MG63 (cell line): ENCODE measurements around the gene PRC1. TPM values are rescaled to one million over a fixed set of nuclear protein-coding genes. Genes with fewer than 3 reads are reported as not detected.
A peak's percentile ranks its signal among the peaks of the same experiment; 100 is the strongest.

Experiments used
- DNase-seq: peaks from one replicate; pipeline ENCODE4 v3.0.0-alpha.2; 2020
- H3K27me3 ChIP-seq: fragments of 250-450 bp; sonication (Bioruptor Pico); 2 replicates; pipeline ENCODE4 v1.5.1; 2020; ENCODE audit warnings: mild to moderate bottlenecking, moderate library complexity
- H3K36me3 ChIP-seq: fragments of 250-450 bp; sonication (Bioruptor Pico); 2 replicates; pipeline ENCODE4 v1.5.1; 2020; ENCODE audit warnings: mild to moderate bottlenecking, moderate library complexity
- H3K4me3 ChIP-seq: fragments of 250-450 bp; sonication (Bioruptor Pico); 2 replicates; pipeline ENCODE4 v1.5.1; 2020; ENCODE audit warnings: mild to moderate bottlenecking, moderate library complexity
- H3K9me3 ChIP-seq: fragments of 250-450 bp; sonication (Bioruptor Pico); 2 replicates; pipeline ENCODE4 v1.5.1; 2020; ENCODE audit warnings: mild to moderate bottlenecking, moderate library complexity
- total RNA-seq: library from RNA; depleted of rRNA; stranded (reverse); fragments of >200 nt; shearing (Covaris generic); gene quantifications from 2 replicates; pipeline ENCODE4 v1.2.3, GENCODE V29; 2014; ENCODE audit warnings: low replicate concordance

The PRC1 gene
- total RNA-seq, 1 experiment from 2014 or later, result 268 TPM

DNA sequence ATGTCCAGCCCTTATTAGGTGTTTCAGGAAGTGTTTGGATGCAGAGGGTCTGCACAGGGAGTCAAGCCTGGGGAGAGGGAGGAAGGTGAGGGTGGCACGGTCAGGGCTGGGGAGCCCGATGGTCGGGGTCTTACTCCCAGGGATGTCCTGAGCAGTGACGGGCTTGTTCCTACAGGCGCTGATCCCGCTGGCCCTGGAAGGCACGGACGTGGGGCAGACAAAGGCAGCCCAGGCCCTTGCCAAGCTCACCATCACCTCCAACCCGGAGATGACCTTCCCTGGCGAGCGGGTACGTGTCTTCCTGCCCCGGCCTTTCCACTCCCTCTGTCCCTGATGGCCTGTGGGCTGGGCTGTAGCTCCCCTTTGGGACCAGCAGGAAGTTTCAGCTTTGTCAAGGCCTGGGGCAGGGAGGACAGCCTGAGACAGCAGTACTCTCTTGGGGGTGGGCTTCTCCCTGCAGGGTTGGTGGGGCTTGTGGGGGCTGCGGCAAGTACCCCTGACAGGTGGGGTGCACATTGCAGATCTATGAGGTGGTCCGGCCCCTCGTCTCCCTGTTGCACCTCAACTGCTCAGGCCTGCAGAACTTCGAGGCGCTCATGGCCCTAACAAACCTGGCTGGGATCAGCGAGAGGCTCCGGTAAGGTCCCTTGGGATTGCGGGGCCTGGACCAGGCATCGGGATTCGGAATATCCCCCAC lies 44.2 kb downstream of the PRC1 start:
- no peak overlapping the region for H3K4me3 ChIP-seq
- no peaks in the 10 kb centered on the region for H3K9me3 ChIP-seq
- DNase-seq, result no peak
- peaks cover 74% of the 10 kb centered on the region for H3K36me3 ChIP-seq
- no peaks in the 10 kb centered on the region for H3K27me3 ChIP-seq

GRCh38 chr15:90948506-90948905 lies 45.8 kb downstream of the PRC1 start:
- DNase-seq, result no peak
- Histone ChIP-seq H3K27me3 (no peaks in the 10 kb centered on the region), H3K36me3 (peaks cover 77% of the 10 kb centered on the region), H3K4me3 (no peak overlapping the region), H3K9me3 (no peaks in the 10 kb centered on the region)

- Histone ChIP-seq H3K36me3 (peaks cover 72% of the 10 kb centered on the region), H3K9me3 (no peaks in the 10 kb centered on the region), H3K4me3 (no peak overlapping the region), H3K27me3 (no peaks in the 10 kb centered on the region)
- DNase-seq, result no peak
These were observed 46.6 kb downstream of the PRC1 start for GRCh38 chr15:90947577-90948357.

DNA sequence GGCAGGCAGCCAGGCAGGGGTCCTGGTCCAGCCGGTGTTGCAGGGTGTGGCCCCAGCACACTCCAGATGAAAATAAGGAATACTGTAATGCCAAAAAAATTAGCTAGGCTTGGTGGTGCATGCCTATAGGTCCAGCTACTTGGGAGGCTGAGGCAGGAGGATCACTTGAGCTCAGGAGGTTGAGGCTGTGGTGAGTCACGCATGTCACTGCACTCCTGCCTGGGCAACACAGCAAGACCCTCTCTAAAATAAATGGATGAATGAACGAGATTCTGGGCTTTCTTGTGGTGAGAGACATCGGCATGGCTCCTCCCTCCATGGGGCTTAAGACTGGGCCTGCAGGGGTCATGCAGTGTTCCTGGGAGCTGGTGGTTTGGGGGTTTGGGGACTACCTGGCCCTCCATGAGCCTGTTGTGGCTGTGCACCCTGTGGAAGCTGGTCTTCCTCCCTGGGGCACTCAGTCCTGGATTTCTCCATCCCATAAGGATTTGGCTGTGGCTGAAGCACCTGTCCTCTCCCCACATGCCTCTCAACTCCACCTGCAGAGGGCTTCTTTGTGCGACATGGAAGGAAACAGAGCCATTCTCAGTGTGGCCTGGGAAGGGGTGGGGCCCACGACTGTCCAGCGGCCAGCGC lies 47.3 kb downstream of the PRC1 start:
- Histone ChIP-seq H3K9me3 (no peaks in the 10 kb centered on the region), H3K27me3 (no peaks in the 10 kb centered on the region), H3K4me3 (no peak overlapping the region), H3K36me3 (peaks cover 72% of the 10 kb centered on the region)
- DNase-seq, result no peak

DNA sequence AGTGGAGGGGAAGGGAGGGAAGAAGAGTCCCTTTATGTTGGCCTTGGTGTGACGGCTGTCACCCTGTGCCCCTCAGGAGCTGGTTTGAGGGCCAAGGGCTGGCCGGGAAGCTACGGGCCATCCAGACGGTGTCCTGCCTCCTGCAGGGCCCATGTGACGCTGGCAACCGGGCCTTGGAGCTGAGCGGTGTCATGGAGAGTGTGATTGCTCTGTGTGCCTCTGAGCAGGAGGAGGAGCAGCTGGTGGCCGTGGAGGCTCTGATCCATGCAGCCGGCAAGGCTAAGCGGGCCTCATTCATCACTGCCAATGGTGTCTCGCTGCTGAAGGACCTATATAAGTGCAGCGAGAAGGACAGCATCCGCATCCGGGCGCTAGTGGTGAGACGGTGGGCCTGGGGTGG lies 47.8 kb downstream of the PRC1 start:
- Histone ChIP-seq H3K27me3 (no peaks in the 10 kb centered on the region), H3K4me3 (no peak overlapping the region), H3K36me3 (peaks cover 69% of the 10 kb centered on the region), H3K9me3 (no peaks in the 10 kb centered on the region)
- no peak for DNase-seq

- DNase-seq, result no peak
- no peak overlapping the region for H3K4me3 ChIP-seq
- H3K36me3 ChIP-seq, result peaks cover 69% of the 10 kb centered on the region
- no peaks in the 10 kb centered on the region for H3K9me3 ChIP-seq
- no peaks in the 10 kb centered on the region for H3K27me3 ChIP-seq
These were observed 49.2 kb downstream of the PRC1 start for GRCh38 chr15:90945091-90945490.

DNA sequence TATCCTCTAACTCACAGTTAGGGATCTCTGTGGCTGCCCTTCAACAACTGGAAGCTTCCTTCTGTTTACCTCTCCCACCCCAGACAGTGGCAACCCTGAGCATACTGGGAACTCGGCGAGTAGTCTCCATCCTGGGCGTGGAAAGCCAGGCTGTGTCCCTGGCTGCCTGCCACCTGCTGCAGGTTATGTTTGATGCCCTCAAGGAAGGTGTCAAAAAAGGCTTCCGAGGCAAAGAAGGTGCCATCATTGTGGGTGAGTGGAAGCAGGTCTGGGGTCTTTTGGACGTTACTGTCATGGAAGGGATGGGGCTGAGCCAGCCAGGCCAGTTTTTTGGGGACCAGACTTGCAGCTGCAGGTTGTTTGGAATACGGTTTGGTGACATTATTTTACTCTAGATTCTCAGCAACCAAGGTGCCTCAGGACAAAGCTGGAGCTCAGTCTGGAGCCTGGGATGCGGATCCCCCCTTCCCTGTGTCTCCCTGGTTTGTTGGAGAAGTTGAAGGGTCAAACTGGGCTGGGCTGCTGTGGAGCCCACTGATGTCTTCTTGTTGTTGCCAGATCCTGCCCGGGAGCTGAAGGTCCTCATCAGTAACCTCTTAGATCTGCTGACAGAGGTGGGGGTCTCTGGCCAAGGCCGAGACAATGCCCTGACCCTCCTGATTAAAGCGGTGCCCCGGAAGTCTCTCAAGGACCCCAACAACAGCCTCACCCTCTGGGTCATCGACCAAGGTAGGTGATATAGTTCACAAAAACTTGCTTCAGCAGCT lies 51.8 kb downstream of the PRC1 start:
- Histone ChIP-seq H3K27me3 (no peaks in the 10 kb centered on the region), H3K4me3 (no peak overlapping the region), H3K36me3 (peaks cover 70% of the 10 kb centered on the region), H3K9me3 (no peaks in the 10 kb centered on the region)
- DNase-seq, result no peak

GRCh38 chr15:90941038-90941437 lies 53.3 kb downstream of the PRC1 start:
- Histone ChIP-seq H3K4me3 (no peak overlapping the region), H3K36me3 (peaks cover 71% of the 10 kb centered on the region), H3K9me3 (no peaks in the 10 kb centered on the region), H3K27me3 (no peaks in the 10 kb centered on the region)
- no peak for DNase-seq

- H3K27me3 ChIP-seq, result no peaks in the 10 kb centered on the region
- H3K36me3 ChIP-seq, result peaks cover 59% of the 10 kb centered on the region
- H3K9me3 ChIP-seq, result no peaks in the 10 kb centered on the region
- no peak overlapping the region for H3K4me3 ChIP-seq
- DNase-seq, result no peak
These were observed 54.6 kb downstream of the PRC1 start for GRCh38 chr15:90939756-90940155.

DNA sequence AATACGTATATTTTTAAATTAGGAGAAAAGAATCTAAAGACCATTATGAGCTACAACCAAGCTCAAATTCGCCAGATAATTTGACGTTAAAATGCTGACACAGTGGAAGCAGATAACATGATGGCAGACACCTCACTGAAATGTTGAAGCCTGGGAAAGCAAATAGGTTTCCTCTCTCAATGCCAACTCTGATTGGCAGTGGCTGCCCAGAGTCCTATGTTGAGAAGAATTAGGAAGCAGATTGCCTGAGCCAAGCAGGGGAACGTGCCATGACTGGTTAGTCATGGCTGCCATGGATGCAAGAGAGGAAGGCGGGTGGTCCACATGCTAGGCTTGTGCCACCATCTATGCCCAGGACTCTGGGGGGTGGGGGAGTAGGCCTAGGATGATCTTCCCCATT lies 56.1 kb downstream of the PRC1 start:
- no peak overlapping the region for H3K4me3 ChIP-seq
- no peaks in the 10 kb centered on the region for H3K27me3 ChIP-seq
- DNase-seq, result no peak
- H3K36me3 ChIP-seq, result peaks cover 54% of the 10 kb centered on the region
- no peaks in the 10 kb centered on the region for H3K9me3 ChIP-seq

- Histone ChIP-seq H3K27me3 (no peaks in the 10 kb centered on the region), H3K36me3 (peaks cover 48% of the 10 kb centered on the region), H3K9me3 (no peaks in the 10 kb centered on the region), H3K4me3 (no peak overlapping the region)
- DNase-seq, result no peak
These were observed 57.5 kb downstream of the PRC1 start for GRCh38 chr15:90936823-90937222.

DNA sequence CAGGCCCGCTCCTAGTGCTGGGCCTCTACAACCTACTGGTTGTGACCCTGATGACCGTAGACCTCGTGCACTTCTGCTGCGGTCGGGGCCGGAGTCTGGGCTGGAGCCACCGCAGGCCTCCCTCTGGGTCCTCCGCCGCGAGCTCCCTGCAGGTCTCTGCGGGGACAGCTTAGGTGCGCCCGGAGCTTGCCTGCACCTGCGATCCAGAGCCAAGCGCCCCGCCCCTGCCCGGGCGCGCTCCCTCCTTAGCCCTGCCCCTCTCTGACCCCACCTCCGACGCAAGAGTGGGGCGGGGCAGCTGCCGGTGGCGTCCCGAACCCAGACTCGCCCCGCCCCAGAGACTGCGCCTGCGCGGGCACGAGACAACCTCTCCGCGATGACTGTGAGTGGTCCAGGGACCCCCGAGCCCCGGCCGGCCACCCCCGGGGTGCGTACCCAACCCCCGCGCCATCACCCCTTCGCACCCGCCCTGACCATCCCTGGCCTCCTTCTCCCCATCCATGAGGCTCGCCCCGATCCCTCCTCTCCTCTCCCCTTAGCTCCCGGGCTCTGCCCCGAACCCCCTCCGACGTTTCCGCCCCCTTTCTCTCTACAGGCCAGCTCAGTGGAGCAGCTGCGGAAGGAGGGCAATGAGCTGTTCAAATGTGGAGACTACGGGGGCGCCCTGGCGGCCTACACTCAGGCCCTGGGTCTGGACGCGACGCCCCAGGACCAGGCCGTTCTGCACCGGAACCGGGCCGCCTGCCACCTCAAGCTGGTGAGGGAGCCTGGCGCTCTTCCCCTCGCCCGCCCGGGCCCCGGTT lies 59.2 kb downstream of the PRC1 start, which contains the start of gene UNC45A:
Gene UNC45A, plus strand, starts transcription at position 337 of the 803 bp plus-strand sequence. Its CDS starts 40 bp downstream, at position 377.
- H3K9me3 ChIP-seq, result no peaks in the 10 kb centered on the region
- no peaks in the 10 kb centered on the region for H3K27me3 ChIP-seq
- peak; percentile 88 for DNase-seq
- H3K4me3 ChIP-seq, result peak within 1 kb of the TSS; percentile 75
- H3K36me3 ChIP-seq, result peaks cover 38% of the 10 kb centered on the region

GRCh38 chr15:90934256-90934948 lies 59.9 kb downstream of the PRC1 start:
- no peaks in the 10 kb centered on the region for H3K9me3 ChIP-seq
- no peaks in the 10 kb centered on the region for H3K27me3 ChIP-seq
- peaks cover 30% of the 10 kb centered on the region for H3K36me3 ChIP-seq
- DNase-seq, result peak; percentile 81
- peak overlapping the region; percentile 75 for H3K4me3 ChIP-seq

DNA sequence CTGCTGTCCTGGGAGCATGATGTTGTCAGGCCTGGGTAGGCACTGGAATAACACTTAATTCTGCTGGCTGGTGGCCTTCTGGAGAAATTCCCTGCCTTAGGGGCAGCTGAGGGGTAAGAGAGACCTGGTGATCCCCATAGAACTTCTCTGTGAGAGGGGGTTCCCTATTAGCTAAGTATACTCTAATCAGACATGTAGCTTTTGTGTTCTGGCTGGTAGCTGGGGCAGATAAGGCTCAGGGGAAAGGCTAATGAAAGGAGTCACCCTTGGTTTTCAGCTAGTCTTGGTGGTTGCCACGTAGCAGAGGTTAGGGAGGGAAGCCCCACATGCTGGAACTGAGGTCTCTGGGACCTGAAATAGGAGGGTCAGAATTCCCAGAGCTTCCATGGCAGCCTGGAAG lies 61.0 kb downstream of the PRC1 start:
- Histone ChIP-seq H3K4me3 (no peak overlapping the region), H3K9me3 (no peaks in the 10 kb centered on the region), H3K27me3 (no peaks in the 10 kb centered on the region), H3K36me3 (peaks cover 22% of the 10 kb centered on the region)
- no peak for DNase-seq

DNA sequence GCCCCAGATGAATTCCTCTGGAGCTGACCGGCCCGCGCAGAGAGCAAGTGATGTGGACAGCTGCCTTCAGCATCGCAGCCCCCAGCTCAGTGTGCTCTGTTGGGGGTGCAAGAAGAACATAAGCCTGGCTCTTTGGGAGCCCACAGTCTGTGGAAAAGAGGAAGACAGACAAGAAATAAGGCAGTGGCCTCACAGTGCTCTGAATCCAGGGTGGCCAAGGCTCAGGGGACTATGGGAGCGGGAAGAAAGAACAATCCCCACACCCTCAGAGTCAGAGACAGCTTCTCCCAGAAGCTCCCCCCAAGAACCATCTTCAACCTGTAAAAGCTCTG lies 61.7 kb downstream of the PRC1 start:
- H3K4me3 ChIP-seq, result peak overlapping the region; percentile 98
- no peak for DNase-seq
- H3K27me3 ChIP-seq, result no peaks in the 10 kb centered on the region
- no peaks in the 10 kb centered on the region for H3K9me3 ChIP-seq
- H3K36me3 ChIP-seq, result peaks cover 15% of the 10 kb centered on the region
